BLaER1 treated with 17β-estradiol and CSF1 and Interleukin-3, amounts not matched to agents 10 nM and 100 nM (cell line): ENCODE measurements around the gene FCRL3.

Experiments
- H3K27ac ChIP-seq, 11 experiments: shearing (Covaris generic); formaldehyde crosslinking; 2 replicates each; pipeline ENCODE4 v1.8.1; 2022
- H3K27me3 ChIP-seq, 11 experiments: shearing (Covaris generic); formaldehyde crosslinking; 2 replicates each; pipeline ENCODE4 v1.8.1; 2022
- H3K36me3 ChIP-seq, 11 experiments: shearing (Covaris generic); formaldehyde crosslinking; 2 replicates each; pipeline ENCODE4 v1.8.1; 2022
- H3K4me1 ChIP-seq, 10 experiments: shearing (Covaris generic); formaldehyde crosslinking; 2 replicates each; pipeline ENCODE4 v1.8.1; 2022
- H3K4me2 ChIP-seq, 11 experiments: shearing (Covaris generic); formaldehyde crosslinking; 2 replicates each; pipeline ENCODE4 v1.8.1; 2022
- H3K4me3 ChIP-seq, 10 experiments: shearing (Covaris generic); formaldehyde crosslinking; 2 replicates each; pipeline ENCODE4 v1.8.1; 2022
- H3K9ac ChIP-seq, 11 experiments: shearing (Covaris generic); formaldehyde crosslinking; 2 replicates each; pipeline ENCODE4 v1.8.1; 2022
- H3K9me3 ChIP-seq, 11 experiments: shearing (Covaris generic); formaldehyde crosslinking; replicated peaks in 1 of 11; 2 replicates each; pipeline ENCODE4 v1.8.1; 2022
- H4K20me1 ChIP-seq, 11 experiments: shearing (Covaris generic); formaldehyde crosslinking; 2 replicates each; pipeline ENCODE4 v1.8.1; 2022
- Cebpa-rat ChIP-seq, 11 experiments: shearing (Covaris generic); IDR thresholded peaks; 2 replicates each; pipeline ENCODE4 v1.8.1; 2022

FCRL3 gene

DNA sequence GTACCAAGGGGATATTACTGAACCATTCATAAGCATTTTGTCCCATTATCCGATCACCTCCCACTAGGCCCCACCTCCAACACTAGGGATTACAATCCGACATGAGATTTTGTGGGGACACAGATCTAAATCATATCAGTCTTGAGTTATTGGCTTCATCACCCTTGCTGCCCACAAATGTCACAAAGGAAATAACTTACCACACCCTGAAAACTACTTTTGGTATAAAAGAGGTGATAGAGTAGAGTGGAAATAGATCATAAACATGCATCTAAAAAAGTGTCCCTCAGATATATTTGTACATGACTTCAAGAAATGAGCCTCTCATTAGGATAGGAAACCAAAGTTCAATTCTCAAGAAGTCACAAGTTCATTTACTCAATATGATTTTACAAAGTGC lies 22.6 kb upstream of the FCRL3 start:
- H3K4me2 ChIP-seq = no peak overlapping the region
- no peak for TF ChIP-seq Cebpa-rat (IDR thresholded peaks at IDR 0.05)
- no peak overlapping the region for H3K27ac ChIP-seq

DNA sequence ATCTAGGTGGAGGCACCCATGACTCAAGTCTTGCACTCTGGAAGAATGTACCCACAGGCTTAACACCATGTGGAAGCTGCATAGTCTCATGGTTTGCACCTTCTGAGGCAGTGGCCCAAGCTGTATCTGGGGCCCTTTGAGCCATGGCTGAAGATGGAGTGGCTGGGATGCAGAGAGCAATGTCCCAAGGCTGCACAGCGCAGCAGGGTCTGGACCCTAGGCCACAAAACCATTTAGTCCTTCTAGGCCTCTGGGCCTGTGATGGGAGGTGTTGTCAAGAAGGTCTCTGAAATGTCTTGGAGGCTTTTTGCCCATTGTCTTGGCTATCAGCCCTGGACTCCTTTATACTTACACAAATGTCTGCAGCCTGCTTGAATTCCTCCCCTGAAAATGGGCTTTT lies 21.4 kb upstream of the FCRL3 start:
- Histone ChIP-seq H3K27ac (no peak overlapping the region), H3K36me3 (peaks cover 0 to 8% (median 0%) of the 10 kb centered on the region in 11 experiments; a peak in 5 of 22 replicates), H4K20me1 (no peaks in the 10 kb centered on the region), H3K4me3 (peak overlapping the region in 1 of 10 experiments; percentile 22; a peak in 1 of 20 replicates), H3K4me1 (peaks cover 0 to 27% (median 5%) of the 10 kb centered on the region in 10 experiments; a peak in 11 of 20 replicates), H3K4me2 (no peak overlapping the region), H3K27me3 (no peaks in the 10 kb centered on the region), H3K9ac (no peak overlapping the region), H3K9me3 (peaks cover 26 to 32% (median 28%) of the 10 kb centered on the region in 11 experiments)
- TF ChIP-seq Cebpa-rat (IDR thresholded peaks at IDR 0.05) = no peak

More for the DNA sequence above, 22.6 kb upstream of the FCRL3 start:
- H3K4me3 ChIP-seq = no peak overlapping the region
- peaks cover 0 to 8% (median 0%) of the 10 kb centered on the region in 11 experiments; a peak in 5 of 22 replicates for H3K36me3 ChIP-seq
- H3K4me1 ChIP-seq = peaks cover 0 to 28% (median 5%) of the 10 kb centered on the region in 10 experiments; a peak in 11 of 20 replicates
- H3K27me3 ChIP-seq = no peaks in the 10 kb centered on the region
- no peak overlapping the region for H3K9ac ChIP-seq
- no peaks in the 10 kb centered on the region for H4K20me1 ChIP-seq
- peaks cover 26 to 32% (median 28%) of the 10 kb centered on the region in 11 experiments for H3K9me3 ChIP-seq

DNA sequence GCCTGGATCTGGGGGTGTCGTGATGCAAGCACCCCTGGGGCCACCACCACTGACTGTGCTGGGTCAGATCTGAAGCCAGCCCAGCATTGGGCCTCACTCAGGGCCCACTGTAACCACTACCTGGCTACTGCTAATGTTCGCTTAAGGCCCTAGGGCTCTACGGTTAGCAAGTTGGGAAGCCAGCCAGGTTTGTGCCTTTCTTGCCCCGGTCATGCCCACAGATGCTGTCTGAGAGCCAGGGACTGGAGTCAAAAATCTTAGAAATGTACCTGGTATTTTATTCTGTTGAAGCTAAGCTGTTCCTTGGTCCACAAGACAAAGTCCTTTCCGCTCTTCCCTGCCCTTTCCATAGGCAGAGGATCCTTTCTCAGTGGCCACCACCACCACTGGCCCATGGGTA lies 15.2 kb upstream of the FCRL3 start:
- Histone ChIP-seq H3K36me3 (no peaks in the 10 kb centered on the region), H4K20me1 (no peaks in the 10 kb centered on the region), H3K4me1 (no peaks in the 10 kb centered on the region), H3K4me3 (no peak overlapping the region), H3K9me3 (peaks cover under 1 to 3% (median 2%) of the 10 kb centered on the region in 11 experiments; a peak in 21 of 22 replicates), H3K4me2 (no peak overlapping the region), H3K27me3 (no peaks in the 10 kb centered on the region), H3K9ac (no peak overlapping the region), H3K27ac (no peak overlapping the region)
- no peak for TF ChIP-seq Cebpa-rat (IDR thresholded peaks at IDR 0.05)

DNA sequence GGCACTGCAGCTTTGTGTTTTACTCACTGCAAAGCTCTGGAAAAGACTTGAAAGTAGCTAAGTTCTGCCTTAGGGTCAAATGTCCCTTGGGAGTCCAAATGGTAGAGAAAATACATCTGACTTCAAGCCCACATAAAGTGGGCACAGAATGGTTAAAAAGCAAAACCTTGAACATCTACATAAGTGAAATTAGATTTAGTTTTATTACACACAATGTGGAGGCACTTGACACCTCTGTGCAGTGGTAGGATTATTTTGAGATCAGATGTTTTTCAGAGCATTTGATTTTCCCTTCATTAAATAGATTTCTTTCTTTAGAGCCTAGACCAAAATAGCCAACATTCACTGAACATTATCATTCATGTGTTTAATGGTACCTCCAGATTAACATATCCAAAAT lies 11.2 kb upstream of the FCRL3 start:
- H3K4me1 ChIP-seq = no peaks in the 10 kb centered on the region

DNA sequence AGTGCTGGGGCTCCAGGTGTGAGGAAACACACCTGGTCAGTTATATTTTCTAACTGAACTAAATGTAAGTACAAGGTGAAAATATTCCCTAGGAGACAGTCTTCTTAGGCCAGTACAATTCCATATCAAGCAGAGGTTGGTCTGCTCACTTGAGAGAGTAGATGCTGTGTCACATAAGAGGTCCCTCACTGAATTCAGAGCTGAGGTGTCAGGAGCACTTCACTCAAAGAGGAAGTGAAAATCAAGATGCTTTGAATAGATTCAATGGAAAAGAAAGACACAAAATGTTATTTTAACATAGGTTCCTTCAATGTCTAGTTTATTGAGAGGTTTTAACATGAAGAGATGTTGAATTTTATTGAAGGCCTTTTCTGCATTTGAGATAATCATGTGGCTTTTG lies 4.3 kb upstream of the FCRL3 start:
- Histone ChIP-seq H3K9ac (no peak overlapping the region), H3K4me3 (no peak overlapping the region), H3K27ac (no peak overlapping the region), H3K9me3 (0 out of 22 replicates have a peak, but pooled peaks cover 0 to 4% (median 0%) of the 10 kb centered on the region in 11 experiments), H3K4me2 (no peak overlapping the region), H4K20me1 (no peaks in the 10 kb centered on the region), H3K4me1 (no peaks in the 10 kb centered on the region), H3K36me3 (no peaks in the 10 kb centered on the region), H3K27me3 (peaks cover 0 to 15% (median 0%) of the 10 kb centered on the region in 11 experiments; a peak in 1 of 22 replicates)
- TF ChIP-seq Cebpa-rat (IDR thresholded peaks at IDR 0.05) = no peak

More for the DNA sequence above, 11.2 kb upstream of the FCRL3 start:
- Histone ChIP-seq H3K4me2 (no peak overlapping the region), H3K4me3 (no peak overlapping the region), H3K36me3 (no peaks in the 10 kb centered on the region), H3K27me3 (no peaks in the 10 kb centered on the region), H4K20me1 (no peaks in the 10 kb centered on the region), H3K9ac (no peak overlapping the region), H3K9me3 (0 out of 22 replicates have a peak, but pooled peaks cover 0 to 4% (median 0%) of the 10 kb centered on the region in 11 experiments), H3K27ac (no peak overlapping the region)
- no peak for TF ChIP-seq Cebpa-rat (IDR thresholded peaks at IDR 0.05)

DNA sequence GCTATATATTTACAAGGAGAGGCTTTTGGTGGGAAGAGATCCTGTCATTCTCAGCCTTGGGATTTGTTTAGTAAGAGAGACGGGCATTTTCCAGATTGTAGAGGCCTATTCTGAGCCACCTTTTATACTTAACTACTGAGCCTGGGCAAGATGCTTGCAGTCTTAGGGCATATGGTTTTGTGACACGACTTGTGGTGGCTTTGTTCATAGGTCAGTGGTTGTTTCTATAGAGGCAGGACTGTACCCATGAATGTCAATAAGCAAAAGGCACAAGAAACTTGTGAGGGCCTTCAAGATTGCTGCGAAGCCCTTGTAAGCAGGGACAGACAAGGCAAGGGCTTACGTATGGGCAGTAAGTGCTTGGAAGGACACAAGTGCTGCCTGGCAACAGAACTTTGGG lies 3.4 kb upstream of the FCRL3 start:
- no peak for TF ChIP-seq Cebpa-rat (IDR thresholded peaks at IDR 0.05)
- H3K9me3 ChIP-seq = 0 out of 22 replicates have a peak, but pooled peaks cover 0 to 2% (median 0%) of the 10 kb centered on the region in 11 experiments

DNA sequence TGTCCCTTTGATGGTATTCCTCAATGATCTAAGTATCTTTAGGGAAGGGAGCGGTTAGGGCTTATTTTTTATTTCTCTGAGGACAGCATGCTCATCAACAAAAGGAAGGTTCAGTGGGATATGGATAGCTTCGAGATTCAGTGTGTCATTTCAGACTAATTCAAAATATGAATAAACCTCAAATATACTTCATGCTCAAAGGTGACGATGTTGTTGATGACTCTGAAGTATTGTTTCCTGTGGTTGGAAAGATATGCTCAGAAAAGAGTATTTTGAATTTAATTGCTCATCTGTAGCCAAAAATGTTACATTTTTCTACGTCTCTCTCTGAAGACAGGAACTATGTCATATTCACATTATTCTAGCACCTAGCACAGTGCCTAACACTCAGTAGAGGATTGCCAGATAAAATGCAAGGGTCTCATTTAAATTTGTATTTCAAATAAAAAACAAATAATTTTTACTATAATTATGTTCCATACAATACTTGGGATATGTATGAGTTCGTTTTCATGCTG lies 1.8 kb upstream of the FCRL3 start:
- Histone ChIP-seq H3K4me2 (no peak overlapping the region), H3K9ac (no peak overlapping the region), H3K4me1 (no peaks in the 10 kb centered on the region)

More for the DNA sequence above, 3.4 kb upstream of the FCRL3 start:
- Histone ChIP-seq H3K36me3 (no peaks in the 10 kb centered on the region), H3K9ac (no peak overlapping the region), H3K4me1 (no peaks in the 10 kb centered on the region), H3K27ac (no peak overlapping the region), H3K4me2 (no peak overlapping the region), H3K4me3 (no peak overlapping the region), H3K27me3 (peaks cover 0 to 20% (median 0%) of the 10 kb centered on the region in 11 experiments; a peak in 3 of 22 replicates), H4K20me1 (no peaks in the 10 kb centered on the region)

DNA sequence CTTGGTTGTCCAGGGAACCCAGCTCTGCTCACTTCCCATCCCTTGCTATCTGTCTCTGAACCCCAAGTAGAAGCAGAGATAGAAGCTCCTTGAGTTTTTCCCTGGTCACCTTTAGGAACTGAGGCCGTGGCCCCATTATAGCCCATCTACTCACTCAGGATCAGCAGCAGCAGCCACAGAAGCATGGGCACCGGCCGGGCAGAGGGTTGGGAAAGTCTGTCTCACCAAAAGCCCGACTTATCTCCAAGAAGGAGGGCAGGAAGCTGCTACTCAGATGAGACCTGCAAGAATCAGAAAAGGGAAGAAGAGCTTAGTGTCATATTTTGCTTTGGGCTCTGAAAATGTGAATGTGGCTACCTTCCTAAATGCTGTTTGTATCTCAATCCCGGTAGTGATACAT lies 264 bp downstream of the FCRL3 start:
- no peak overlapping the region for H3K9ac ChIP-seq
- H3K9me3 ChIP-seq = no peaks in the 10 kb centered on the region
- H3K36me3 ChIP-seq = no peaks in the 10 kb centered on the region
- no peak overlapping the region for H3K4me3 ChIP-seq
- H3K4me1 ChIP-seq = no peaks in the 10 kb centered on the region
- H3K4me2 ChIP-seq = no peak overlapping the region
- H4K20me1 ChIP-seq = no peaks in the 10 kb centered on the region
- peaks cover 0 to 34% (median 0%) of the 10 kb centered on the region in 11 experiments; a peak in 3 of 22 replicates for H3K27me3 ChIP-seq
- no peak overlapping the region for H3K27ac ChIP-seq
- TF ChIP-seq Cebpa-rat (IDR thresholded peaks at IDR 0.05) = no peak

More for the DNA sequence above, 1.8 kb upstream of the FCRL3 start:
- no peak for TF ChIP-seq Cebpa-rat (IDR thresholded peaks at IDR 0.05)
- no peaks in the 10 kb centered on the region for H4K20me1 ChIP-seq
- peaks cover 0 to 20% (median 0%) of the 10 kb centered on the region in 11 experiments; a peak in 3 of 22 replicates for H3K27me3 ChIP-seq
- H3K27ac ChIP-seq = no peak overlapping the region
- H3K9me3 ChIP-seq = no peaks in the 10 kb centered on the region
- H3K4me3 ChIP-seq = no peak overlapping the region
- H3K36me3 ChIP-seq = no peaks in the 10 kb centered on the region

DNA sequence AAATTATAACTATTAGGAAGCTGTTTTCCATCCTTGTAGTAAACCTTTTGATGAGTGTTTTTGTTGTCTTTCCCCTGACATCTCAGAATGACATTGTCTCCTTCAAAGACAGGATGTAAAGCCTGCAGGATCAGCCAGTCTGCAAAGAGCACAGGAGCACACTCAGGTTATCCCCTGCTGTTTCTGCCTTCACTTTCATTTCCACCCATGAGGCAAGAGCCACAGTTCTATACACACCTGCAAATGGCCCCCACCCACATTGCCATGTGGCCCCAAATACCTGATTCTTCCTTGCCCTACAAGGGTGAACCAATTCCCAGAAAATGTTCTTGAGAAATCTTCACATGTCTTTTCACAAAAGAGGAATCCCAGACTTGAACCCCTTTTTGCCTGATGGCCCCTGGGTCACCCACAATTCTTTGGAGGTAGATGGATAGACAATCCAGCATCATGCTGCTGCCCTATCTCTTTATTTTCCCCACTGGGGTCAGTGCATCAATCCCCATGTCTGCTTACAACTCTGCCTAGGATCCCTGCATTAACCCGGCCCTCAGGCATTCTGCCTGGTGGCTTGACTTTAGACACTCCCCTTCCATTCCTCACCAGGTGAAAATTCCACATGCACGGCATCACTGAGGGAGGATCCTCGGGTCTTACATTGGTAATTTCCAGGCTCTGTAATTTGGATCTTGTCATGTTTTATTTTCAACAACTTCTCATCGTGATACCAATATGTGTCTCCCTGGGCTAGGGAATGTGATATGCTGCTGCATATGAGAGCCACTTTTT lies 2.6 kb downstream of the FCRL3 start:
- H3K27me3 ChIP-seq = peaks cover 0 to 37% (median 0%) of the 10 kb centered on the region in 11 experiments; a peak in 3 of 22 replicates
- no peaks in the 10 kb centered on the region for H3K36me3 ChIP-seq
- no peak overlapping the region for H3K4me2 ChIP-seq
- H3K4me1 ChIP-seq = no peaks in the 10 kb centered on the region
- H3K27ac ChIP-seq = no peak overlapping the region
- no peaks in the 10 kb centered on the region for H3K9me3 ChIP-seq
- TF ChIP-seq Cebpa-rat (IDR thresholded peaks at IDR 0.05) = no peak
- H4K20me1 ChIP-seq = no peaks in the 10 kb centered on the region
- H3K9ac ChIP-seq = no peak overlapping the region
- H3K4me3 ChIP-seq = no peak overlapping the region
